Stimulated activated effector memory CD8-positive, alpha-beta T cell treated with anti-CD3 and anti-CD28 coated beads, Interleukin-12 subunit alpha, Interleukin-12 subunit beta, amount 100 ng/mL, for 72 hours (primary cell): ENCODE measurements around the gene INPP4A.

ENCODE experiments used
- ATAC-seq: fragments of 150-1000 bp; cut with Tn5 transposase; 2 replicates; pipeline ENCODE4 v1.10.0; 2021
- DNase-seq, 2 donors: peaks; one replicate each; pipeline ENCODE4 v3.0.0; 2021 to 2022; ENCODE audit warnings: low spot score in 2 of 2
- H3K27ac Mint-ChIP-seq: one replicate; pipeline ENCODE4 v1.8.0; 2022; ENCODE audit warnings: mild to moderate bottlenecking, mixed read lengths
- H3K36me3 Mint-ChIP-seq: one replicate; pipeline ENCODE4 v1.8.0; 2022; ENCODE audit warnings: mild to moderate bottlenecking, mixed read lengths
- H3K4me1 Mint-ChIP-seq: one replicate; pipeline ENCODE4 v1.8.0; 2022; ENCODE audit warnings: mixed read lengths
- H3K4me3 Mint-ChIP-seq: one replicate; pipeline ENCODE4 v1.8.0; 2022; ENCODE audit warnings: mild to moderate bottlenecking, mixed read lengths
- H3K9me3 Mint-ChIP-seq: one replicate; pipeline ENCODE4 v1.8.0; 2022; ENCODE audit warnings: mixed read lengths

The INPP4A gene

GRCh38 chr2:98565941-98566340 lies 121.3 kb downstream of the INPP4A start:
- H3K9me3 Mint-ChIP-seq = no peaks in the 10 kb centered on the region
- peaks cover 27% of the 10 kb centered on the region for H3K4me1 Mint-ChIP-seq
- no peak for ATAC-seq
- H3K4me3 Mint-ChIP-seq = no peak overlapping the region
- no peak for DNase-seq
- H3K27ac Mint-ChIP-seq = peak overlapping the region; percentile 86
- peaks cover 91% of the 10 kb centered on the region for H3K36me3 Mint-ChIP-seq

- Mint-ChIP-seq H3K36me3 (peaks cover 89% of the 10 kb centered on the region), H3K4me1 (peaks cover 27% of the 10 kb centered on the region), H3K9me3 (no peaks in the 10 kb centered on the region), H3K27ac (no peak overlapping the region), H3K4me3 (no peak overlapping the region)
- ATAC-seq = no peak
- DNase-seq = no peak
These were observed 123.7 kb downstream of the INPP4A start for GRCh38 chr2:98568161-98568956.

GRCh38 chr2:98569197-98569793 lies 124.6 kb downstream of the INPP4A start:
- H3K4me3 Mint-ChIP-seq = no peak overlapping the region
- ATAC-seq (peak; percentile 75), DNase-seq (peak; percentile 73 to 85)
- peaks cover 27% of the 10 kb centered on the region for H3K4me1 Mint-ChIP-seq
- H3K27ac Mint-ChIP-seq = peak overlapping the region; percentile 88
- no peaks in the 10 kb centered on the region for H3K9me3 Mint-ChIP-seq
- peaks cover 89% of the 10 kb centered on the region for H3K36me3 Mint-ChIP-seq

- peaks cover 90% of the 10 kb centered on the region for H3K36me3 Mint-ChIP-seq
These were observed 125.3 kb downstream of the INPP4A start for GRCh38 chr2:98569915-98570314.

GRCh38 chr2:98570356-98570755 lies 125.7 kb downstream of the INPP4A start:
- peaks cover 86% of the 10 kb centered on the region for H3K36me3 Mint-ChIP-seq
- ATAC-seq = no peak
- no peak for DNase-seq
- peak overlapping the region; percentile 88 for H3K27ac Mint-ChIP-seq
- H3K4me3 Mint-ChIP-seq = no peak overlapping the region
- H3K9me3 Mint-ChIP-seq = no peaks in the 10 kb centered on the region
- H3K4me1 Mint-ChIP-seq = peaks cover 27% of the 10 kb centered on the region

More at GRCh38 chr2:98569915-98570314, 125.3 kb downstream of the INPP4A start:
- no peaks in the 10 kb centered on the region for H3K9me3 Mint-ChIP-seq
- DNase-seq (no peak), ATAC-seq (no peak)
- H3K4me3 Mint-ChIP-seq = no peak overlapping the region
- peaks cover 27% of the 10 kb centered on the region for H3K4me1 Mint-ChIP-seq
- peak overlapping the region; percentile 88 for H3K27ac Mint-ChIP-seq

GRCh38 chr2:98571121-98571701 lies 126.6 kb downstream of the INPP4A start:
- Mint-ChIP-seq H3K36me3 (peaks cover 83% of the 10 kb centered on the region), H3K27ac (peak overlapping the region; percentile 88)
- no peak for DNase-seq

GRCh38 chr2:98571796-98572195 lies 127.1 kb downstream of the INPP4A start:
- peak overlapping the region; percentile 88 for H3K27ac Mint-ChIP-seq
- H3K36me3 Mint-ChIP-seq = peaks cover 81% of the 10 kb centered on the region
- no peaks in the 10 kb centered on the region for H3K9me3 Mint-ChIP-seq
- H3K4me3 Mint-ChIP-seq = no peak overlapping the region
- DNase-seq (no peak), ATAC-seq (no peak)
- H3K4me1 Mint-ChIP-seq = peaks cover 20% of the 10 kb centered on the region

More at GRCh38 chr2:98571121-98571701, 126.6 kb downstream of the INPP4A start:
- Mint-ChIP-seq H3K9me3 (no peaks in the 10 kb centered on the region), H3K4me3 (no peak overlapping the region), H3K4me1 (peaks cover 25% of the 10 kb centered on the region)
- no peak for ATAC-seq

- no peak for ATAC-seq
- H3K4me3 Mint-ChIP-seq = no peak overlapping the region
- peaks cover 81% of the 10 kb centered on the region for H3K36me3 Mint-ChIP-seq
- H3K27ac Mint-ChIP-seq = peak overlapping the region; percentile 81
- peaks cover 15% of the 10 kb centered on the region for H3K4me1 Mint-ChIP-seq
- DNase-seq = no peak
- H3K9me3 Mint-ChIP-seq = no peaks in the 10 kb centered on the region
These were observed 127.6 kb downstream of the INPP4A start for GRCh38 chr2:98572211-98572610.

GRCh38 chr2:98572676-98573075 lies 128.0 kb downstream of the INPP4A start:
- peak overlapping the region; percentile 81 for H3K27ac Mint-ChIP-seq
- no peak overlapping the region for H3K4me3 Mint-ChIP-seq
- ATAC-seq (no peak), DNase-seq (no peak)
- peaks cover 84% of the 10 kb centered on the region for H3K36me3 Mint-ChIP-seq
- no peaks in the 10 kb centered on the region for H3K9me3 Mint-ChIP-seq
- H3K4me1 Mint-ChIP-seq = peaks cover 13% of the 10 kb centered on the region

GRCh38 chr2:98573426-98573825 lies 128.8 kb downstream of the INPP4A start:
- peaks cover 84% of the 10 kb centered on the region for H3K36me3 Mint-ChIP-seq
- H3K27ac Mint-ChIP-seq = peak overlapping the region; percentile 81
- peaks cover 13% of the 10 kb centered on the region for H3K4me1 Mint-ChIP-seq
- DNase-seq (no peak), ATAC-seq (no peak)
- no peaks in the 10 kb centered on the region for H3K9me3 Mint-ChIP-seq
- H3K4me3 Mint-ChIP-seq = no peak overlapping the region

GRCh38 chr2:98576666-98577312 lies 132.1 kb downstream of the INPP4A start:
- peak overlapping the region; percentile 81 for H3K27ac Mint-ChIP-seq
- ATAC-seq (no peak), DNase-seq (no peak)
- H3K4me1 Mint-ChIP-seq = no peaks in the 10 kb centered on the region
- peaks cover 87% of the 10 kb centered on the region for H3K36me3 Mint-ChIP-seq
- H3K4me3 Mint-ChIP-seq = no peak overlapping the region
- H3K9me3 Mint-ChIP-seq = no peaks in the 10 kb centered on the region

- Mint-ChIP-seq H3K27ac (no peak overlapping the region), H3K4me1 (no peaks in the 10 kb centered on the region), H3K4me3 (no peak overlapping the region), H3K36me3 (peaks cover 87% of the 10 kb centered on the region), H3K9me3 (no peaks in the 10 kb centered on the region)
- no peak for DNase-seq
- ATAC-seq = no peak
These were observed 132.7 kb downstream of the INPP4A start for GRCh38 chr2:98577313-98577712.

GRCh38 chr2:98578231-98578630 lies 133.6 kb downstream of the INPP4A start:
- ATAC-seq = no peak
- Mint-ChIP-seq H3K4me1 (no peaks in the 10 kb centered on the region), H3K27ac (peak overlapping the region; percentile 37), H3K9me3 (no peaks in the 10 kb centered on the region), H3K36me3 (peaks cover 87% of the 10 kb centered on the region), H3K4me3 (no peak overlapping the region)
- DNase-seq = no peak

GRCh38 chr2:98579926-98580325 lies 135.3 kb downstream of the INPP4A start:
- Mint-ChIP-seq H3K4me3 (no peak overlapping the region), H3K36me3 (peaks cover 87% of the 10 kb centered on the region), H3K4me1 (no peaks in the 10 kb centered on the region), H3K9me3 (no peaks in the 10 kb centered on the region), H3K27ac (peak overlapping the region; percentile 68)
- ATAC-seq (no peak), DNase-seq (no peak)

- ATAC-seq (no peak), DNase-seq (no peak)
- peaks cover 94% of the 10 kb centered on the region for H3K36me3 Mint-ChIP-seq
- H3K4me3 Mint-ChIP-seq = no peak overlapping the region
- peak overlapping the region; percentile 82 for H3K27ac Mint-ChIP-seq
- H3K9me3 Mint-ChIP-seq = no peaks in the 10 kb centered on the region
- H3K4me1 Mint-ChIP-seq = no peaks in the 10 kb centered on the region
These were observed 136.1 kb downstream of the INPP4A start for GRCh38 chr2:98580656-98581284.
